ENCODE measurements around the gene ENAH.

GRCh38 chr1:225449774-225450173 is 203.1 kb downstream of the ENAH start:
- TF ChIP-seq ZNF639 (CRISPR knock-in tag; conservative IDR thresholded peaks at IDR 0.05 in 1 of 2, IDR thresholded peaks at IDR 0.05 in 1 of 2) = no peak
- no peak for TF ChIP-seq RNF219 (CRISPR knock-in tag; IDR thresholded peaks at IDR 0.05)
- TF ChIP-seq CTCF (IDR thresholded peaks at IDR 0.05 in 2 of 3, conservative IDR thresholded peaks at IDR 0.05 in 1 of 3; ENCODE audit: insufficient read depth in 2 of 3, low read depth in 1 of 3, low read length in 3 of 3) = no peak
- no peak for TF ChIP-seq EP300 (IDR thresholded peaks at IDR 0.05; ENCODE audit: low read length)
- no peak for TF ChIP-seq ZNF75A (CRISPR knock-in tag; IDR thresholded peaks at IDR 0.05)
- no peak for TF ChIP-seq NUFIP1 (IDR thresholded peaks at IDR 0.05; ENCODE audit: partially characterized antibody)
- no peak for TF ChIP-seq MTA2 (IDR thresholded peaks at IDR 0.05; ENCODE audit: low read depth)
- TF ChIP-seq MAX (CRISPR knock-in tag; IDR thresholded peaks at IDR 0.05) = no peak
- TF ChIP-seq ZBTB7A (IDR thresholded peaks at IDR 0.05; ENCODE audit: borderline replicate concordance, control insufficient read depth, low read depth, low read length) = no peak
- no peak for TF ChIP-seq ZNF398 (CRISPR knock-in tag; IDR thresholded peaks at IDR 0.05)
- TF ChIP-seq XRCC5 (IDR thresholded peaks at IDR 0.05; ENCODE audit: low read depth, low read length) = no peak
- TF ChIP-seq NFIC (IDR thresholded peaks at IDR 0.05) = no peak
- TF ChIP-seq ARID3A (IDR thresholded peaks at IDR 0.05; ENCODE audit: borderline replicate concordance, low read depth, low read length) = no peak
- no peak for TF ChIP-seq NR3C1 (CRISPR knock-in tag; IDR thresholded peaks at IDR 0.05)
